Stimulated activated CD4-positive, alpha-beta T cell treated with anti-CD3 and anti-CD28 coated beads, Interleukin-2, amount 100 ng/mL, for 48 hours (primary cell): ENCODE data around the gene SDHB.

Experiments
- DNase-seq, 2 donors: peaks; one replicate each; pipeline ENCODE4 v3.0.0-alpha.2; 2020

The SDHB gene

DNA sequence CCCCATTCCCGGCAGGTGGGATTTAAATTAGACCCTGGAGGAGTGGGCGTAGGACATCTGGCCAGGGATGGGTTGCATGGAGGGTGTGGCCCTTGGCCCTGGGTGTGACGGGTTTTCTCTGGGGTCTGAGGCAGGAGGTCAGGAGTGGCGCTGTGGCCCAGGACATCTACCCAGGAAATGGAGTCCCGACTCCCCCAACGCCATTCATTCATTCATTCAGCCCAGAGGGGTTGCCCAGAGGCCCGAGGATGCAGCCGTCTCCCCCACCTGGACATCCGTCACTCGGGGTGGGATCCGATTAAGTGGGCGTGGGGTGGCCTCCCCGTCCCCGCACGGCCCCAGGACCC is 42.8 kb downstream of the SDHB start:
- DNase-seq = no peak

DNA sequence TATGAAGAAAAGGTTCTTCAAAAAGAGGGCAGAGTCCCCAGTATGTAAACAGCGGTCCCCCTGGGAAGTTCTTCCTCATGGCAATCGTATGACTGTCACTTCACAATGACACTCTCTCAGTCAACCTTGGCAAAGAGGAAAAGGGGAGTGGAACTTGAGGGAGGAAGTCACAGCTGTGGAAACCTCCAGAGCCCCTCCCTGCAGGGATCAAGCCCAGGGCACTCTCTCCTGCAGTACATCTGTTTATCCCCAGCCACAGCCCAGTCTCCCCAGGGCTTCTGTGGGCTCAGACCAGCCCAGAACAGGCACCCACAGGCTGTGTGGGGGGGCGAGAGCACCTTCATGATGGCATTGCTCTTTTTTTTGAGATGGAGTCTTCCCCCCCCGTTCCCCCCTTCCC is 44.1 kb downstream of the SDHB start:
- DNase-seq = no peak

DNA sequence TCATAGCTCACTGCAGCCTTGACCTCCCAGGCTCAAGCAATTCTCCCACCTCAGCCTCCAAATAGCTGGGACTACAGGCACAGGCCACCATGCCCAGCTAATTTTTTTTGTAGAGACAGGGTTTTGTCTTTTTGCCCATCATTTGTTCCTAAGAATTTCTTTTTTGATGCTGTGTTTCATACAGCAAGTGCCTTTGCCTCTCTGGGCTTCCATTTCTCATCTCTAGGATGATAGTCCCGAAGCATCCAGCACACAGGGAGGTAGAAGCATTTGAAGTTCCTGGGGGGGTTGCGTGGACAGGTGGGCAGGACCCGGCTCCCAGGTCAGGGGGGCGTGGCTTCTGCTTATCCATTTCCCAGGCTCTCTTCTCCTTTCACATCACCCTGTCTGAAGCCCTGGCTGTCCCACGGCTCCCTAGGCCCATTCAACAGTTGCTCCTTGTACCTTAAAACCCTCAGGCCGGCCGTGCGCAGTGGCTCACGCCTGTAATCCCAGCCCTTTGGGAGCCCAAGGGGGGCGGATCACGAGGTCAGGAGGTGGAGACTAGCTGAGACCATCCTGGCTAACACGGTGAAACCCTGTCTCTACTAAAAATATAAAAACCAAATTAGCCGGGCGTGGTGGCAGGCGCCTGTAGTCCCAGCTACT is 45.5 kb downstream of the SDHB start:
- DNase-seq = no peak

DNA sequence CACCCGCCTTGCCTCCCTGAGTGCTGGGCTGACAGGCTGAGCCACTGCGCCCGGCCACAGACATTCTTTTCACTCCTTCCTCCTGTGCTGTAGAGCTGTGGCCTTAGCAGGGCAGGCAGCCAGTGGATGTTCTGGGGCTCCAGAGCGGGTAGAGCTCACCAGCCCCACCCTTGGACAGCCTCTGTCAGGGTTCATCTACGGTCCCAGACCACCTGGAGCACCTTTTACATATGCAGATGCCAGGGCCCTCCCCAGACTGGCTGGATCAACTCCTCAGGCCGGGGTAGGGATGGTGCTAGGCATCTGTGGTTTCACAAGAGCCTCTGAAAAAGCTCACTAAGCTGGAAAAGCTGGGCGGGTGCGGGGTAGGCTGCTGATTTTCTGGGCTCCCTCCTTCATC is 46.7 kb downstream of the SDHB start:
- DNase-seq = no peak

DNA sequence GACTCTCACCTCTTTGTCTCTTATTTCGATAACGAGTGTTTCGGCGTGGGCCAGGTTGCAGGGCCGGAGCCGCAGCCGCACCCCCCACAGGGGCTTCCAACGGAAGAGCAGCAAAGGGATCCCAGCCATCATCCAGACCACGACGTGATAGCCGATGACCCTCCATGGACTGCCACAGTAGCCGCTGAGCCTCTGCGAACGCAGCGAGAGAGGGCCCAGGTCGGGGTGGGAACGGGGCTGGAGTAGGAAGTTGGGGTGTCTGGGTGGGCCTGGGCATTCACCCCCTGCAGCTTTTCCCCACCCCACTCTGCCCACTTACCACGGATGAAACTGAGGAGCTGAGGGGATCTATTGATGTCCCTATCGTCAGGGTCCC is 48.5 kb downstream of the SDHB start:
- no peak for DNase-seq

DNA sequence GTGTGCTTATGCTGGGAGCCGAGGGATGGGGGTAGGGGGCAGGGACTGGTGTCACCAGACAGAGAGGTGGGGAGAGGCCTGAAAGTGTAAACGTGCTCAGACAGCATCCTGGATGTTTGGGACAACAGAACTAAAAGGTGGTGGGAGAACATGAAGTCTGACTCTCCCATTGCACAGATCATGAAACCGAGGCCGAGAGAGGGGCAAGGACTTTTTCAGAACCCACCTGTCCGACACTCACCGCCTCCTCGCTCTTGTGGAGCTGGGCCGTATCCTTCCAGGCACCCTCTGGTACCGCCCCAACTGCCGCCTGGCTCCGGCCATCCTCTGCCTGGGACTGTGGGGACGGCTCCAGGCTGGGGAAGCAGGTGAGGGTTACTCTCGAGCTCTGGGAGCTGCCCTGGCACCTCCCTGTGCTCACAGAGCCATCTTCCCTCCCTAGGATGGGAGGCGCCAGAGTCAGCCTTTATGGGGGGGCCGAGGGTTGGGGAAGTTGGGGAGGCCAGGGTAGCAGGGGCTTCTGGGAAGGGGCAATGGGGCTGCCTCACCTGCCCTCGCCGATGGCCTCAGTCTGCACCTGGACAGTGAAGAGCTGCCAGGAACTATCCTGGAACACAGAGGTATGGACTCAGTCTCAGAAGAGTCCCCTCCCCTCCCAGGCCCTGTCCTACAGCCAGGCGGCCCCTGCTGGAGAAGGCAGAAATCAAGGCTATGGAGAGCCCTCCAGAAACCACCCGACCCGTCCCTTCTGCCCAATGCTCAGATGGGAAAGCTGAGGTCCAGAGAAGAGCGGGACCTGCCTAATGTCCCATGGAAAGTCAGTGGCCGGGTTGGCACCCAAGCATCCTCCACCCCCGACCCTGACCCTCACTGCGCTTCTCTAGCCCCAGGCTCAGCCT is 49.1 kb downstream of the SDHB start:
- no peak for DNase-seq

DNA sequence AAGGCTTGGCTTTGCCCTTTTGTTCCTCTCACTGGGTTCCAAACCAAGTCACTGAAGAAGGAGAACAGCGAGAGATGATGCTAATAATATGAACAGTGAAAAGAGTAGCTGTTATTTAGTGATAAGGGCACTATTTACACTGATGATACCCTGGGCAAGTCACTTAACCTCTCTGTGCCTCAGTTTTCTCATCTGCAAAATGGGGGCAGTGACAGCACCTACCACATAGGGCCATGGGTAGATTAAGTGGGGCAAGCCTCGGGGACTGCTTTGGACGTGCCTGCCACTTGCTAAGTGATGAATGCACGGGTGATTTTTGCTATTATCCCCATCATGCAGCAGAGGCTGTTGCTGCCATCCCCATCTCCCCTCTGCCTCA is 51.3 kb downstream of the SDHB start:
- DNase-seq = no peak

DNA sequence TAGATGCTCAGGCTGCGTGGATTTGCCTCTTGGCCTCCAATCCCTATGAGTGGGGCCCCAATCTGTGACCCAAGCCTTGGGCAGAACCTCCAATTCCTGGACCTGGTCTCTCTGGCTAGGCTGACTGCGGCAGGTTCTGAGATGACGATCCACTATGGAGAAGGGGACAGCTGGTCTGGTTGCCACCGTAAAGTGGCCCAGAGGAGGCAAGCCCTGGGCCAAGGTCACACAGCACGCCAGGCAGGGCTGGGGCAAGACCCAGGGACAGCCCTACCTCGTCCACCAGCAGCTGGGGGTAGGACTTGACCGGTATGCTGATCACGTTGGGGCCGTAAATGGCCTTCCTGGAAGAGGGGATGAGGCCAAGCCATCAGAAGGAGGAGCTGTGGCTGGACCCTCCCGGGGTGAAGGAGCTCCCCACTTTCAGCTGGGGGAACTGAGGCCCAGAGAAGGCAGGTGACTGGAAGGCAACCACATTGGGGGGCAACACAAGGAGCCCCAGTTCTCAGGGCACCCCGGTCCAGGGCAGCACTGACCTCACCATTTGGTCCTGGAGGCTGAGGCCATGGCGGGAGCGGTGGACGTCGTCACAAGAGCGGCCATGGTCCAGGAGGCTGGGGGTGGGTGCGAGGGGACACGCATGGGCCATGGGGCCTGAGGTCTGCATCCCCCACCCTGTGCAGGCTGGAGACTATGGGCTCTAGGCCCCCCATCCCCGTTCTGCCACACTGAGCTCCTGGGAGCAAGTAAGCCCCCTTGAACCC is 51.9 kb downstream of the SDHB start:
- DNase-seq = no peak

DNA sequence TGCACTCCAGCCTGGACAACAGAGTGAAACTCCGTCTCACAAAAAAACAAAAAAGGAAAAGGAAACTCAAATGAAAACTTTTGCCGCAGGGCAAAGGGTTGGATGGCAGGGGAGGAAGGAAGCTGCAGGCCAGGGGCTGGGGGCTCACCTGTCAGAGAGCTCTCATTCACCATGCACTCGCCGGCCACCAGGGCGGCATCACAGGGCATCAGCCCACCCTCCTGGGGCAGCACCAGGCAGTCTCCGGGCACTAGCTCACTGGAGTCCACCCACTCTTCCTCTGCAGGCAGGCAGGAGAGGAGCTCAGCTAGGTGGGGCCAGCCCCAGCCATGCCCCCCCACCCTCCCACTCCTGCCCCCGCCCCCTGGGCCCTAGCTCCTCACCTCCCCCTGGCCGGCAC is 54.0 kb downstream of the SDHB start:
- no peak for DNase-seq

DNA sequence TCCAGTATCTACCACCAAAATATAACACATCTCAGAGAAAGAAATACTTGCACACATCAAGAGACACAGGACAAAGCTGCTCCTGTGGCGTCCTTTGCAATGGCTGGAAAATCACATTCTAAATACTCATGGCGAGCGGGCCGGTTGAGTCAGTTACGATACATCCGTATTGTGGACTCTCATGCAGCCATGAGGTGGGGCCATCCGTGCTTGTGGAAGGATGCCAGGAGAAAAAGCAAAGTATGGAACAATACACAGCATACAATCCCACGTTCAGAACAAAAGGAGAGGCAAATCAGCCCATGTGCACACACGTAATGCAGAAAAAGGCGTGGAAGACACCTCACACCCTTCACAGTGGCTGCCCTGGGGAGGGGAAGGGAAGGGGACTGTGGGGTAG is 55.2 kb downstream of the SDHB start:
- DNase-seq = no peak

DNA sequence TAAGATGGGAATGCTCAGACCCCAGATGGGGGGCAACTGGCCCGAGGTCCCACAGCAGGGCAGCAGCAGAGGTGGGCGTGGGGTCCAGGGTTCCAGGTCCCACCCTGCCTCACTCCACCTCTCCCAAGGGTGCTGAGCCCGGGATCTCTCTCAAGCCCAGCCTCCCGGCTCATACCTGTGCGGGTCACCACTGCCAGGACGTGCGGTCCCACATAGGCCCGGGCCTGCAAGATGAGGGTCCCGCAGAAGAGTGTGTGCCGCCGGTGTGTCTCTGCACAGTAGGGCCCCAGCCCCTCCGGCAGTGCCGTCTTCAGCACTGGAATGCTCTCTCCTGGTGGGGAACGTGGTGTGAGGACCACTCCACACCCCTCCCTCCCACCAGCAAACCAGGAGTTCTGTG is 57.0 kb downstream of the SDHB start:
- DNase-seq = no peak

DNA sequence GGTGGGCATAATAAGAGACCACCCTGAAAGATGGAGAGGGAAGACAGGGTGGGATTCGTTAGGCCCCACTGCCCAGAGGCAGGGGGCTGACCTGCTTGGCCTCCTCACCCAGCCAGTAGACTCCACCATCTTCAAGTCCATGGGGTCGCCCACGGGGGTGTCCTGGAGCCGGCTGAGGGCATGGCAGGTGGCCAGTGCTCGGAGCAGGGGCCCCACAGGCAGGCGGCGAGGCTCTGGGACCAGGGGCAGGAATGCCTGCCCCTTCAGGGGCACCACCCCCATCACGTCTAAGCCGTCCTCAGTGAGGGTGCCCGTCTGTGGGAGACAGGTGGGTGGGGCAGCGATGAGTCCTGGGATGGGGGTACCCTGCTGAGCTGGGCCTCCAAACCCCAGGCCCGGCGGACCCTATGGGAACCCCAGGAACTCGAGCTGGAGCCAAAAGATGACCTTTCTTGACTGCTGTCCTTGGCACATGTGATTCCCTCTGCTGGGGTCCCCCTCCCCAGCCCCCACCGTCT is 60.3 kb downstream of the SDHB start:
- no peak for DNase-seq

DNA sequence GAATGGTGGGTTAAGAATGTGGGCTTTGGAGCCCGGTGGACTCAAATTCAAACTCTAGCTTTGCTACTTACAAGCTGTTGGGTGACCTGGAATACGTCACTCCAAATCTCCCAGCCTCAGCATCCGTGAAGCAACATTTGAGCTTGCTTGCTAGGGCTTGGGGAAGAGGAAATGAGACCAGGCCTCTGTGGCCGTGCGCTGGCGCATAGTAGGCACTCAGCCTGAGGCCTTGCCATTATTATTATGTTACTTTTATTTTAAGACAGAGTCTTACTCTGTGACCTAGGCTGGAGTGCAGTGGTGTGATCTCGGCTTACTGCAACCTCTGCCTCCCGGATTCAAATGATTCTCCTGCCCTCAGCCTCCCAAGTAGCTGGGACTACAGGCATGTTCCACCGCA is 61.2 kb downstream of the SDHB start:
- no peak for DNase-seq

DNA sequence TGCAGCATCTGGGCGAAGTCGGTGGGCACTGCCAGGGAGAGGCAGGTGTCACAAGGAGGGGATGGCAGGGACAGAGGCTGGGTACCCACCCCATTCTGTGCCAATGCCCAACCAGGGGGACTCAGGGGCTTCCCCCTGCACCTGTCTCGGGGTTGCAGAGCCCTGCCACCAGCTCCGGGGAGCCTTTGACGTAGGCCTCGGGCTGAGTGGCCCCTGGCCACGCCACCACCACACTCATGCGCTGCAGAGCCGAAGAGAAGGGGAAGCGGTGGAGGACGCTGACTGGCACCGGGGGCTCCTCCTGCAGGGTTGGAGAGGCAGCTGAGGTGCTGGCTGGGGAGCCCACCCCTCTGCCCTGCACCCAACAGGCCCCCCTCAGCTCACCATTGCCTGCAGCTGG is 61.7 kb downstream of the SDHB start:
- DNase-seq = no peak

DNA sequence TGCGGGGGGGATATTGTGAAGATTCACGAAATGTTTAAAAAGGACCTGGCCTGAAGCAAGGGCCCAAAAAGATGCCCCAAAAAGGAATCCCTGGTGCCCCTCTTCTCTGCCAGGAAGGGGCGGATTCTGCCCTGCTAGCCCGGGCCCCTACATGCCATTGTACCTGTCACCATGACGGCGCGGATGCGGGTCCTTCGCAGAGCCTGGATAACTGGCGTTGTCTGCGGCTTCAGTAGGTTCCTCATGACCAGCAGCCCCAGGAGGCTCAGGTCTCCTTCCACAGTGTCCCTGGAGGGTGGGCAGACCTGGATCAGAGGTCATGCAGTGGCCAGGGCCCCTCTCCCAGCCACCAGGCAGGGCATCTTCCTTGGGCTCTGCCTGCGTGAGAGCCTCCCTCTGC is 62.3 kb downstream of the SDHB start:
- DNase-seq = no peak

DNA sequence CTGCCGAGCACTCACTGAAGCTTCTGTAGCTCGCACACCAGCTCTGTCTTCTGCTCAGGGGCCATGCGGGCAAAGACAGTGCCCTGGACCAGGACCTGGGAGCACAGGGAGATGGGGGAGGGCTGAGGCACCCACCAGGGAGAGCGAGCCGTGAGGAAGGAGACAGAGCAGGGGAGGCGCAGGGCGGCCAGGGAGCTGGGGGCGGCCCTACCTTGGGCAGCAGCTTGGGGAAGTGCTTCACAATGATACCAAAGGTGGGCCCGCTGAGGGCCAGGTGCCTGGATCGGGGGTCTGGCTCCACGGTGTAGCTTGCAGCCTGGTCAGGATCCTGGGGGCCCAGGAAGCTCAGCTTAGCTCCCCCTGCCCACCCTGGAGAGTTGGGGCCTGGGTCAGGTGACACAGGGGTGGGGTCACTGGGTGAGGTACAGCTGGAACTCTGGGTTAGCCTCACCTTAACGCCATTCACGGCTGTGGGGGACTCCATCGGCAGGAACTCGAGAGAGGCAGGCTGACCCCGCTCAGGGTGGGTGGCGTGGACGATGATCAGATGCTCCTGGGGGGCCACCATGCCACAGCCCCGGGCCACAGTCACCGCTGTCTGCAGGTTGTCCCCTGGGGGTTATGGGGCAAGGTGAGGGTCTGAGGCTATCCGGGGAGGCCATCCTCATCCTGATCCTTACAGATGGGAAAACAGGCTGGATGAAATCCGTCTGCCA is 64.0 kb downstream of the SDHB start:
- no peak for DNase-seq

DNA sequence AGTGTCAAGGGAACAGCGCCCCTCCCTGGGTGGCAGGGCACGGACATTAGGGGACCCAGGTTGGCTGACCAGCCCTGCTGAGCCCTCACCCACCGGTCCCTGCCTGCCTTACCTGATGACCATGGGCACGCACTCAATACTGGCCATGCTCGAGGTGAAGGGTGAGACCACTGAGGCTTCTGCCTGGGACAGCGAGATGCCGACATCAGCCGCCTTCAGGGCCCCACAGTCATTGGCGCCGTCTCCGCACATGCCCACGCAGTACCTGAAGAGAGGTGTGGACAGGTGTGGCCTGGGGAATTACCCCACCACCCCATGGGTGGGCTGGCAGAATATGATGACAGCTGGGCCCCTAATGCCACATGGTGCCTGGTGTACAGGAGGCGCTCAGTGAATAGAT is 65.6 kb downstream of the SDHB start:
- DNase-seq = no peak

DNA sequence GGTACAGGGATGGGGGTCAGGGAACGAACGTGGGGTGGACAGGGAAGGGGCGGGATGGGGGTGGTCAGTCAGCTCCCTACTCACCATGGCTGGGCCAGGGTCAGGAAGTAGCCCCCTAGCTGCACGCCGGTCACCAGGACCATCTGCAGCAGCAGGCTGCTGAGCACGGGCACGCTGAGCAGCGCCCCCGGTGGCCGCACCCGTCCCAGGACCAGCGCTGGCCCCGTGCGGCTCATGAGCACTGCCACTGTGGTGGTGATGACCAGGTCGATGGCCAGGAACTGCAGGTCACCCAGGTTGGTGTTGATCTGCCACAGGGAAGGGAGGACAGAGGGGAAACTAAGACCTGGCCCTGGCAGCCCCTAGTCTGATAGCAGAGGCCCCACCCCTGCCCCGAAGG is 66.9 kb downstream of the SDHB start:
- no peak for DNase-seq

DNA sequence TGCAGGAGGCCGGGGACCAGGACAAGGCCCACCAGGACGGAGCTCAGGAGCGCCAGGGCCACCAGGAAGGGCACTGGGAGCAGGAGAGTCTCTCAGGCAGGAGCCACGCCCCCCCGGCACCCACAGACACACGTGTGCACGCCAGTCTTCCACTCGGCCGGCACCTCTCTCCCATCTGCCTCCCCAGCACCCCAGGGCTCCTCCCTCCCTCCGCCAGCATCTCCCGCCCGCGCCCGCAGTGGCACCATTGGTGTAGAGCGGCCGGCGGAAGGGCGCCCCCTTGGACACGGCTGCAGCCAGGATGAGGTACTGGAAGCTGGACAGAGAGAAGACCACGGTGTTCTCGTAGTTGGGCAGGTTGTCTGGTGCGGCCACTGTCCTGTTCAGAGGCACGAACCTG is 67.3 kb downstream of the SDHB start:
- no peak for DNase-seq

DNA sequence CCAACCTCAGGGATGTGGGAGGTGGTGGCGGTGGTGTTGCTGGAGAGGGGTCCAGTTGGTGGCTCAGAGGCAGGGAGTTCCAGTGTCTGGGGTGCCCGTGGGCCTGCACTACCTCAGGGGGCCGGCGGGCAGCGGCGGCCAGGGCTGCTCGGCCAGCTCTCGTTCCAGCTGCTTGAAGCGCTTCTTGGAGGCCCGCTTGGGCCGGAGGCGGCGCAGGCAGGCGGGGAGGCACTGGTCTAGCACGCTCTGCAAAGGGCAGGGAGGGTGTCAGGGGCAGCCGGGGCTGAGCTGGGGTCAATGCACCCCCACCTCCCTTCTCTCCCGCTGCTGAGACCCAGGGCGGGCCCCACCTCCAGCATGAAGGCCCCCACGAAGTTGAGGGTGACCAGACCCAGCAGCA is 67.7 kb downstream of the SDHB start:
- no peak for DNase-seq

DNA sequence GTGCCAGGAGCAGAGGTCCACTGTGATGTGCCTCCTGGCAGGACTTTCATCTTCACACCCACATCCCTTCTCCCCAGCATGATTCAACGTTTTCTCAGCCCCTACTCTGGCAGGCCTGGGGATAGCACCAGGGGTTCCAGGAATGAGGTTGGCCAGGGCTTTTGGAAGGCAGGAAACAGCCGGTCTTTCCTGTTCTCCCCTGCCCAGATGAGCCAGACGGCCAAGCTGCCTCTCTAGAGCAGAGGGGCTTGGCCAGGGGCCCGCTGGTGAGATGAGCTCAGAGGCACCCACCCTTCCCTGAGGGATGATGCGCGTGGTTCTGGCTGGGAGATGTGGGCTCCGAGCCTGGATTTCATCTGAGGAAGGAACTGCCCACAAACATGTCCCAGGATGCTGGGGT is 69.1 kb downstream of the SDHB start:
- DNase-seq = no peak

DNA sequence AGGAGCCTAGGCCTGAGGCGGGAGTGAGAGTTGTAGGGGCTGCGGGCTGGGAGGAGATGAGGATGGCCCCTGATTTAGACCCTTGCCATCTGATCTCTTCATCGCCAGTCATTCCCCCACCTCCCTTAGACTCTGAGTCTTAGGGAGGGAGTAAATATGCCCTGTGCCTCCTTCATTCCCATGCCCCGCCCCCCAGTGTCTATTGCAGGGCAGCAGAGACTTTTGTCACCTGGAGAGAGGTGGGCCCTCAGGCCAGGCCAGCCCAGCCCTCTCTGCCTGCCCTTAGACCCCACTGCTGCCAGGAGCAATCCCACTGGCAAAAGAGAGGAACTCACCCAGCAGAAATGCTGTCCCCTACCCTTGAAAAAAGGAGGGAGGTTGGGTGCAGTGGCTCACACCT is 70.2 kb downstream of the SDHB start:
- no peak for DNase-seq

DNA sequence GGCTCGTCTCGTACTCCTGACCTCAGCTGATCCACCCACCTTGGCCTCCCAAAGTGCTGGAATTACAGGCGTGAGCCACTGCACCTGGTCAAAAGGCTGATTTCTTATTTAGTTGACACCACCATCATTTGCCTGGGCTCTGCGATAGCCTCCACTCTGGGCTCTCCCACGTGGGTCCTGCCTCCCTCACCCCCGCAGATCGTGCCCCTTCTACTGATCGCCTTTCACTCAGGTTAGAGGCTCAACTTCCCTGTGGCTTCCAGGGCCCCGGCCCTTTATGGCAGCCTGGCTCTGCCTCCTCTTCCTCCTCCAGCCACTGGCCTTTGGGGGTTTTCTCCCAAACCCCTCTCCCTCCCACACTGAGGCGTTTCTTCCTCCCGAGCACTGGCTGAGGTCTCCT is 70.9 kb downstream of the SDHB start:
- DNase-seq = no peak
